ENCODE data around the gene KREMEN2.
"Not testable (repeated sequence)": the region's sequence is repeated elsewhere in the genome, so short reads cannot be mapped to it uniquely, and the experiment has no call there.

Gene KREMEN2

GRCh38 chr16:2930236-2930635 is 33.8 kb upstream of the KREMEN2 start:
- no peak for DNase-seq
- H3K27ac Mint-ChIP-seq = peak overlapping the region in 1 of 2 donors; percentile 10
- ATAC-seq (replicated peaks) = no peak
- no peak overlapping the region for H3K4me3 Mint-ChIP-seq
- H3K9me3 Mint-ChIP-seq = no peaks in the 10 kb centered on the region
- peaks cover 11 to 12% of the 10 kb centered on the region in 2 donors for H3K4me1 Mint-ChIP-seq (ENCODE audit: low read depth in 2 of 2)
- peaks cover 26% of the 10 kb centered on the region for H3K36me3 Mint-ChIP-seq (ENCODE audit: insufficient read depth)
- H3K27me3 Mint-ChIP-seq = no peaks in the 10 kb centered on the region

DNA sequence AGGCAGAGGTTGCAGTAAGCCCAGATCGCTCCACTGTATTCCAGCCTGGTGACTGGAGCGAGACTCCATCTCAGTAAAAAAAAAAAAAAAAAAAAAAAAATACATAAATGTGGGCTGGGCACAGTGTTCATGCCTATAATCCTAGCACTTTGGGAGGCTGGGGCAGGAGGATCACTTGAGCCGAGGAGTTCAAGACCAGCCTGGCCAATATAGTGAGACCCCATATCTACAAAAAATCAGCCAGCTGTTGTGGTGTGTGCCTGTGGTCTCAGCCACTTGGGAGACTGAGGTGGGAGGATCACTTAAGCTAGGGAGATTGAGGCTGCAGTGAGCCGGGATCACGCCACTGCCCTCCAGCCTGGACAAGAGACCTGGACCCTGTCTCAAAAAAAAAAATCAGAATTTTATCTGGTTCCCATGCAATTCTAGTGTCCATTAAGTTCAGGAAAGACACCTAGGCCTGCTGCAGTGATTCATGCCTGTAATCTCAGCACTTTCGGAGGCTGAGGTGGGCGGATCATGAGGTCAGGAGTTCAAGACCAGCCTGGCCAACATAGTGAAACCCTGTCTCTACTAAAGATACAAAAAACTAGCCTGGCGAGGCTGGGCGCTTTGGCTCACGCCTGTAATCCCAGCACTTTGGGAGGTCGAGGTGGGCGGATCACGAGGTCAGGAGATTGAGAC is 32.7 kb upstream of the KREMEN2 start:
- peaks cover 37% of the 10 kb centered on the region for H3K36me3 Mint-ChIP-seq (ENCODE audit: insufficient read depth)
- H3K27ac Mint-ChIP-seq; H3K9me3 Mint-ChIP-seq; H3K27me3 Mint-ChIP-seq; DNase-seq; H3K4me3 Mint-ChIP-seq; ATAC-seq (replicated peaks): not testable (repeated sequence)
- peaks cover 9 to 11% of the 10 kb centered on the region in 2 donors for H3K4me1 Mint-ChIP-seq (ENCODE audit: low read depth in 2 of 2)

- Mint-ChIP-seq H3K27ac (no peak overlapping the region), H3K9me3 (no peaks in the 10 kb centered on the region), H3K4me3 (no peak overlapping the region), H3K36me3 (ENCODE audit: insufficient read depth) (peaks cover 37% of the 10 kb centered on the region), H3K4me1 (ENCODE audit: low read depth in 2 of 2) (peaks cover 0 to 3% of the 10 kb centered on the region in 2 donors), H3K27me3 (no peaks in the 10 kb centered on the region)
- ATAC-seq (replicated peaks) (no peak), DNase-seq (no peak)
Measured at GRCh38 chr16:2933136-2933535, 30.9 kb upstream of the KREMEN2 start.

GRCh38 chr16:2933701-2934100 is 30.4 kb upstream of the KREMEN2 start:
- no peak for ATAC-seq (replicated peaks)
- Mint-ChIP-seq H3K36me3 (ENCODE audit: insufficient read depth) (peaks cover 43% of the 10 kb centered on the region), H3K4me1 (ENCODE audit: low read depth in 2 of 2) (peaks cover 0 to 3% of the 10 kb centered on the region in 2 donors)

GRCh38 chr16:2934450-2934849 is 29.6 kb upstream of the KREMEN2 start:
- ATAC-seq (replicated peaks) = no peak
- DNase-seq = no peak
- Mint-ChIP-seq H3K27me3 (no peaks in the 10 kb centered on the region), H3K4me1 (ENCODE audit: low read depth in 2 of 2) (peaks cover 0 to 3% of the 10 kb centered on the region in 2 donors), H3K27ac (peak overlapping the region in 1 of 2 donors; percentile 23), H3K36me3 (ENCODE audit: insufficient read depth) (peaks cover 47% of the 10 kb centered on the region), H3K9me3 (no peaks in the 10 kb centered on the region), H3K4me3 (no peak overlapping the region)

More at GRCh38 chr16:2933701-2934100, 30.4 kb upstream of the KREMEN2 start:
- no peak for DNase-seq
- no peak overlapping the region for H3K4me3 Mint-ChIP-seq
- no peaks in the 10 kb centered on the region for H3K27me3 Mint-ChIP-seq
- no peaks in the 10 kb centered on the region for H3K9me3 Mint-ChIP-seq
- H3K27ac Mint-ChIP-seq = no peak overlapping the region

DNA sequence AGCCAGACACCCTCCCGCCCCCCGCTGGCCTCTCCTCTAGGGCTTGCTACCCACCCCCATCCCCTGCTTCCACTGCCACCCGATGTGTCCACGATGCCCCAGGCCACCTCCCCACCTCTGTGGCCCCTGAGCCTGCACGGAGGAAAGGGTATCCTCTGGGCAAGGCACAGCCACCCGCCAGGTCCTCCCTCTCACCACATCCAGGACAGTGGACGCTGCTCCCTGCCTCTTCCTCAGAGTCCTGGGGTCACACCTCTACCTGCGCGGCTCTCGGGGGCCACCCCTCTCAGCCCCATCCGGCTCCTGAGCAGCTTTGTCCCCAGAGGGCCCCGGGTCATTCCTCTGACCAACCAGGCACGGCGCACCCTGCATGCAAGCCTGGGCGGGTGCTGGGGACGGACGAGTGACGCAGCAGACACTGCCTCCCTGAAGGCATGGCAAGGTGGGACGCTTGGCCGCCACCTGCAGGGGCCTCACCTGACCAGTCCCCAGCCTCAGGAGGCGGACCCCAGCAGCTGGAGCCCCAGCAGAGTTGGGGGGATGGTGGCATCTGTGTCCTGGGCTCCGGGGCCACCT is 27.6 kb upstream of the KREMEN2 start:
- Mint-ChIP-seq H3K27ac (no peak overlapping the region), H3K27me3 (no peaks in the 10 kb centered on the region), H3K9me3 (no peaks in the 10 kb centered on the region), H3K4me3 (no peak overlapping the region), H3K36me3 (ENCODE audit: insufficient read depth) (peaks cover 55% of the 10 kb centered on the region), H3K4me1 (ENCODE audit: low read depth in 2 of 2) (peaks cover 0 to 3% of the 10 kb centered on the region in 2 donors)
- ATAC-seq (replicated peaks) = no peak
- DNase-seq = no peak

DNA sequence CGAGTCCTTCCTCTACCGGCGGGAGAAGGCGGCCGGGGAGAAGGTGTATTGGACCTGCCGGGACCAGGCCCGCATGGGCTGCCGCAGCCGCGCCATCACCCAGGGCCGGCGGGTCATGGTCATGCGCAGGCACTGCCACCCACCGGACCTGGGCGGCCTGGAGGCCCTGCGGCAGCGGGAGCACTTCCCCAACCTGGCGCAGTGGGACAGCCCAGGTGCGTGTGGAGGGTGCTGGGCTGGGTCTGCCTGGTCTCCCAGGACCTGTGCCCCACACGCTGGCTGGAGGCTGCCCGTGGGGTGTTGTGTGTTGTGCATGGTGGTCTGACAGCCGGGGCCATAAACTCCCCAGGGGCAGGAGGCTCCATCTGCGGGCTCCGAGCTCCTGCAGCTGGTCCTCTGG is 26.9 kb upstream of the KREMEN2 start:
- ATAC-seq (replicated peaks) (no peak), DNase-seq (no peak)
- H3K4me3 Mint-ChIP-seq = no peak overlapping the region
- peaks cover 54% of the 10 kb centered on the region for H3K36me3 Mint-ChIP-seq (ENCODE audit: insufficient read depth)
- peaks cover 0 to 3% of the 10 kb centered on the region in 2 donors for H3K4me1 Mint-ChIP-seq (ENCODE audit: low read depth in 2 of 2)
- no peaks in the 10 kb centered on the region for H3K9me3 Mint-ChIP-seq
- H3K27me3 Mint-ChIP-seq = no peaks in the 10 kb centered on the region
- no peak overlapping the region for H3K27ac Mint-ChIP-seq

GRCh38 chr16:2938206-2938605 is 25.9 kb upstream of the KREMEN2 start:
- H3K36me3 Mint-ChIP-seq (ENCODE audit: insufficient read depth) = peaks cover 60% of the 10 kb centered on the region

DNA sequence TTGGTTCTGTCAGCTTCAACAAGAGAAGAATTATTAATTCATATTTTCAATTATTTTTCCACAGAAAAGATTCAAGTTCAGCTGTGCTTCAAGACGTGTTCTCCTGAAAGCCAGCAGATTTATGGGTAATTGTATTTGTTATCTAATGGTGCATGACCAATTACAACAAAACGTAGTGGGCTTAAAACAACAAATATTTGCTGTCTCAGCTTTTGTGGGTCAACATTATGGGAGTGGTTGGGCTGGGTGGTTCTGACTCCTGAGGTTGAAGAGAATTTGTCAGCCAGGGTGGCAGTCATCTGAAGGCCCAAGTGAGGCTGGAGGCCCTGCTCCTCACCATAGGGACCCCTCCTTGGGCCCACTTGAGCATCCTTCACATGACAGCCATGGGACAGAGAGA is 24.1 kb upstream of the KREMEN2 start:
- Mint-ChIP-seq H3K4me3 (no peak overlapping the region), H3K36me3 (ENCODE audit: insufficient read depth) (peaks cover 64% of the 10 kb centered on the region), H3K4me1 (ENCODE audit: low read depth in 2 of 2) (no peaks in the 10 kb centered on the region), H3K27me3 (no peaks in the 10 kb centered on the region), H3K27ac (no peak overlapping the region), H3K9me3 (no peaks in the 10 kb centered on the region)
- ATAC-seq (replicated peaks) (no peak), DNase-seq (no peak)

More at GRCh38 chr16:2938206-2938605, 25.9 kb upstream of the KREMEN2 start:
- H3K27ac Mint-ChIP-seq = no peak overlapping the region
- no peak overlapping the region for H3K4me3 Mint-ChIP-seq
- H3K4me1 Mint-ChIP-seq (ENCODE audit: low read depth in 2 of 2) = peaks cover 0 to 3% of the 10 kb centered on the region in 2 donors
- no peak for ATAC-seq (replicated peaks)
- no peaks in the 10 kb centered on the region for H3K9me3 Mint-ChIP-seq
- DNase-seq = no peak
- H3K27me3 Mint-ChIP-seq = no peaks in the 10 kb centered on the region

GRCh38 chr16:2942045-2942444 is 22.0 kb upstream of the KREMEN2 start:
- no peaks in the 10 kb centered on the region for H3K4me1 Mint-ChIP-seq (ENCODE audit: low read depth in 2 of 2)
- no peak for DNase-seq
- H3K4me3 Mint-ChIP-seq = no peak overlapping the region
- no peak overlapping the region for H3K27ac Mint-ChIP-seq
- H3K36me3 Mint-ChIP-seq (ENCODE audit: insufficient read depth) = peaks cover 50% of the 10 kb centered on the region
- no peak for ATAC-seq (replicated peaks)
- no peaks in the 10 kb centered on the region for H3K27me3 Mint-ChIP-seq
- H3K9me3 Mint-ChIP-seq = no peaks in the 10 kb centered on the region

DNA sequence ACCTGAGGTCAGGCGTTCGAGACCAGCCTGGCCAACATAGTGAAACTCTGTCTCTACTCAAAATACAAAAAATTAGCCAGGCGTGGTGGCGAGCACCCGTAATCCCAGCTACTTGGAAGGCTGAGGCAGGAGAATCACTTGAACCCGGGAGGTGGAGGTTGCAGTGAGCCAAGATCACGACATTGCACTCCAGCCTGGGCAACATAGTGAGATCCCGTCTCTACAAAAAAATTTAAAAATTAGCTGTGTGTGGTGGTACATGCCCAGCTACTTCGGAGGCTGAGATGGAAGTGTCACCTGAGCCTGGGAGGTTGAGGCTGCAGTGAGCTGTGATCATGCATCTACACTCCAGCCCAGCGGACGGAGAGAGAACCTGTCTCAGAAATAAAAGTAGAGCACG is 20.4 kb upstream of the KREMEN2 start:
- not testable (repeated sequence) for H3K4me3 Mint-ChIP-seq; H3K9me3 Mint-ChIP-seq; H3K27me3 Mint-ChIP-seq; H3K4me1 Mint-ChIP-seq (ENCODE audit: low read depth in 2 of 2); DNase-seq; ATAC-seq (replicated peaks); H3K27ac Mint-ChIP-seq
- peaks cover 42% of the 10 kb centered on the region for H3K36me3 Mint-ChIP-seq (ENCODE audit: insufficient read depth)

GRCh38 chr16:2946649-2947048 is 17.4 kb upstream of the KREMEN2 start:
- no peak overlapping the region for H3K27ac Mint-ChIP-seq
- no peaks in the 10 kb centered on the region for H3K9me3 Mint-ChIP-seq
- no peak for ATAC-seq (replicated peaks)
- H3K4me3 Mint-ChIP-seq = no peak overlapping the region
- H3K36me3 Mint-ChIP-seq (ENCODE audit: insufficient read depth) = peaks cover 21% of the 10 kb centered on the region
- no peaks in the 10 kb centered on the region for H3K4me1 Mint-ChIP-seq (ENCODE audit: low read depth in 2 of 2)
- DNase-seq = no peak
- no peaks in the 10 kb centered on the region for H3K27me3 Mint-ChIP-seq

DNA sequence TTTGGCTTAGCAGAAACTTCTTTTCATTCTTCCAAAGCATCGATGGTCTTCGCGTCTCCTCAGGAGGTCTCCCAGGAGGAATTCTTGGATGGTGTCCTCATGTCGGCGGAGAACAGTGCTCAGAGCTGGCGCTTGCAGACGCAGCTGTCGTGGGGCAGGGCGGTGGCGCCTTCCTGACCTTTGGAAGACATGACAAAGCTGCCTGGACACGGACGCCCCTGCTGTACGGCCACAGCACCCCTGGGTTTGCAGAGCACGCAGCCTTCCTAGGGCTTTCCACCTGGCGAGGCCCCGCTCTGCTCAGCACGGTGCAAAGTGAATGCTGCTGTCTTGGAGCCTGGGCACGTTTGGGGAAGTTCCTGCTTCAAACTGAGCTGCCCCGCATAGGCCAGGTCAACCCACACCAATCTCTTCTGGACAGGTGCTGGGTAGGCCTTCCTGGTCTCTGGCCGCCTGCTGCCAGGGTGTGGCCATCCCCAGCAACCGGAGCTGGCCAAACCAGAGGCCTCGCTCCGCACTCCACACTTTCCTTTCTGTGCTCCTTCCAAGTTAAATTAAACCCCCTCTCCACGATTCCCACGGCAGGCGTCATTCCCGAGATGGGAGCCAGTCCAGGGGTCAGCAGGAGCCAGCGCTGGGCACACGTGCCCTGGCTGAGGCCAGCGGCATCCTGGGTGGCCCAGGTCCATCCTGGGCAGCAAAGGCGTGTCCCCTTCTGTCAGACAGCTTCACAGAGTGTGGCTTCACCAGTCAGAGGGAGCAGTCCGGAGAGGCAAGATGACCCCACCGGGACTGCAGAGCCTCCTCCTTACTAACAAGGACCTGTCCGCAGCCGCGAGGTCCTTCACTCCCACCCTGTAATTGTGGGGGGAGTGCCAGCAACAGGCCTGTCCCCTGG is 15.0 kb upstream of the KREMEN2 start:
- Mint-ChIP-seq H3K27me3 (peaks cover under 1 to 2% of the 10 kb centered on the region in 2 donors), H3K4me1 (ENCODE audit: low read depth in 2 of 2) (no peaks in the 10 kb centered on the region), H3K27ac (no peak overlapping the region), H3K9me3 (no peaks in the 10 kb centered on the region), H3K4me3 (no peak overlapping the region), H3K36me3 (ENCODE audit: insufficient read depth) (peaks cover 3% of the 10 kb centered on the region)
- DNase-seq (no peak), ATAC-seq (replicated peaks) (no peak)

Measured in effector memory CD8-positive, alpha-beta T cell (primary cell).